Dermis blood vessel endothelial cell (primary cell): Measurements from ENCODE around the gene HES1. TPM values are rescaled to one million over a fixed set of nuclear protein-coding genes. Genes with fewer than 3 reads are reported as not detected.
A peak's percentile ranks its signal among the peaks of the same experiment; 100 is the strongest.
"Not testable (repeated sequence)": the region's sequence is repeated elsewhere in the genome, so short reads cannot be mapped to it uniquely, and the experiment has no call there.

Source experiments
- DNase-seq: peaks from one replicate; pipeline ENCODE4 v3.0.0; 2010
- total RNA-seq: library from RNA; depleted of rRNA; stranded (reverse); fragments of >200 nt; gene quantifications from 2 replicates; pipeline ENCODE4 v1.2.3, GENCODE V29; 2014

Gene HES1
- total RNA-seq, 1 donor from 2014 or later = 91.0 TPM

DNA sequence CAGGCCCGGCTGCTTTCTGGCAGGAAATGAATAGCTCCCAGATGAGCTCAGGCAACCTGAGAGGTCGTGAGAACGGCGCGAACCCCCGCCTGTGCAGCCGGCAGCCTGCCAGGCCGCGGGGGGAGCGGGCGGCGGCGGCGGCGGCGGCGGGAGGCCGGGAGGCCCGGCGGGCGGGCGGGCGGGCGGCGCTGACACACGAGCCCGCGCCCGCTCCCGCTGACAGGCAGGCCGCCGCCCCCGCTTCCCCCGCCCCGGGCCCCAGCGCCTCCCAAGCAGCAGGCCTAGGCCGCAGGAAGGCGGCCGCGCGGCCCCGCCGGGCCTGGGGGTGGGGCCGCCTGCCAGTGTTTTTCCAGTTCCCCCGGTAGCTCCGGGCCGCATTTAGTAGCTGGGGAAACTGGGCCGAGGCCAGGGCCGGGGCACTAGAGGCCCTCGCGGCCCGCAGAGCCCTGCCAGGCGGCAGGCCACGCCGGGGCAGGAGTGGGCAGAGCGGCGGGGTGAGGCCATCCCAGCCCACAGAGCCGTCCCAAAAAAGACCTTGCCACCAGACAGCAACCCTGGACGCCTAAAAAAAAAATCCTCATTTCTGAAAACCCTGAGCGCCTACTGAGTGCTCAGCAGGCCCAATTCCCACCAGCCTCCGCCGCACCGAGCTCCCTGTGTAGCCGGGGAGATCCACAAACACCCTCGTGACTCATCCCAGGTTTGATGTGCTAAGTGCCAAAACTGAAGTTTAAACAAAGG, 5.6 kb downstream of the HES1 start:
- peak; percentile 96 for DNase-seq

DNA sequence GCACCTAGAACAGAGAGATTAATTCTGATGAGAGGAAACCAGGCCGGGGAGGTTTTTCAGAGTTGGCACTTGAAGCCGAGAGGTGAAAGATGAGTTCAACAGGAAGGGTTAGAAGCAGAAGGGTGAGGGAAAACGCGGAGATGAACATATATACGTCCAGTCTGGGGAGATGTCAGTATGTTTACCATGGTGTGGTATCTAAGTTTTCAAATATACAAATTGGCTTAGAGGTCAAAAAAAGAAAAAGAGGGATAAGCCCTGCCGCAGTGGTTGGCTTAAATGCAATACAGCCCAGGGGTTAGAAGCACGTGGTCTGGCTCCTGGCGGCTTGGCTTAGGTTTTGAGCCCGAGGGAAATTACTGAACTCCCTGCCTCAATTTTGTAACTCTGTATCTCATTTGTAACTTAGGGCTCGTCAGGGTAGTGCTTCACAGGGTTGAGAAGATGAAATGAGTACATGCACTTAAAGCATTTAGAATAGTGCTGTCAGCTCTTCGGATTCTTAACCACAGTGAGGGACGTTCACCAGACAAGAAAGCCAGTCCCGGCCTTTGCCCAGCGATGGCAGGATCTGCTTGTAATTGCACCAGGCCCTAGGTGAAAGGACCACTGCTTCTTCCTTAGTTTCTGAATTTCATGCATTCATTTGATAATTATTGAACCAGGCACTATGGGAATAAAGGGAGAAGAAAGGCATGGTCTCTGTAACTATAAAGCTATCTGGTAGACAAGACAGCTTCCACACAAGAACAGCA, 6.4 kb downstream of the HES1 start:
- no peak for DNase-seq

DNA sequence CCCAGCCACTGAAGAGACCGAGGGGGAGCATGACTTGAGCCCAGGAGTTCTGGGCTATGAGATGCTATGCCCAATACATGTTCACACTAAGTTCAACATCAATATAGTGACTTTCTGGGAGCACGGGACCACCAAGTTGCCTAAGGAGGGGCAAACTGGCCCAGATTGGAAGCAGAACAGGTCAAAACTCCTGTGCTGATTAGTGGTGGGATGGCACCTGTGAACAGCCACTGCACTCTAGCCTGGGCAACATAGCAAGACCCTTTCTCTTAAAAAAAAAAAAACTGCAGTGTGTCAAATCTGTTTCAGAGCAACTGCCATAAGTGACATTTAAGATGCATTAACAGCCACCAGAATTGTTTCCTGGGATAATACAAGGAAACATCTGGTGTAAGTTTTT, 9.8 kb downstream of the HES1 start:
- no peak for DNase-seq

DNA sequence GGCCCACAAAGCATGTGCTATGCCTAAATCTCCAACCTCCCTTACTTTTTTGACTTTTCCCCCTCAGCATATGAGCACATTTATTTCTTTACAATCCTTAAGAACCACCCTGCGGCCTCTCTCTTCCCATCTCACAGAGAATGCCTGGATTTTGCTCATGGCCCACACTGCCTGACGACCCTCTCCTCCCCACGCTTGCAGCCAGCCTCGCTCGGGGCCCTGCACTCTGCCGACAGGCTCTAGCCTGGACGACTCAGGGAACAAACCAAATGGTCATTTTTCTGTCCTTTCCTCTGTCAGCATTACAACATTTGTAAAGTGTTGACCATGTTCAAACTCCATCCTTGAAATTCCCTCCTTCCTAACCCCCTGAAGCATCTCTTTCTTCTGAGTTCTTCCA, 11.7 kb downstream of the HES1 start:
- no peak for DNase-seq

DNA sequence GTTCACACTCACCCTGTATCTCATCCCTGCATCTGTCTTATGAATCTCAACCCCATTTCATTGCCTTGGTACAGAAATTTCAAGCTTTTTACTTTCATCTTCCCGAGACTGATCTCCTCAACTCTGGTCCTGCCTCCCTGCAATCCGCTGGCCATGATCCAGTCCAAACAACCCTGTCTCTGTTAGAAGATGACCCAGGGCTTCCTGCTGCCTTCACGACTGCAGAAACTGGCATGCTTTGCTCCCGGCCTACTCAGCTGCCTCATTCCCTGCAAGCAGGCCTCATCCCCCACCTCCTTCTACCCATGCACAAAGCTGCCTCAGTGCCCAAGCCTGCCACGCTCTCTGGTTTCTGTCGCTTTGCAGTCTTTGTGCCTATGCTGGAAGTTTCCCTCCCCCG, 12.4 kb downstream of the HES1 start:
- peak; percentile 73 for DNase-seq

DNA sequence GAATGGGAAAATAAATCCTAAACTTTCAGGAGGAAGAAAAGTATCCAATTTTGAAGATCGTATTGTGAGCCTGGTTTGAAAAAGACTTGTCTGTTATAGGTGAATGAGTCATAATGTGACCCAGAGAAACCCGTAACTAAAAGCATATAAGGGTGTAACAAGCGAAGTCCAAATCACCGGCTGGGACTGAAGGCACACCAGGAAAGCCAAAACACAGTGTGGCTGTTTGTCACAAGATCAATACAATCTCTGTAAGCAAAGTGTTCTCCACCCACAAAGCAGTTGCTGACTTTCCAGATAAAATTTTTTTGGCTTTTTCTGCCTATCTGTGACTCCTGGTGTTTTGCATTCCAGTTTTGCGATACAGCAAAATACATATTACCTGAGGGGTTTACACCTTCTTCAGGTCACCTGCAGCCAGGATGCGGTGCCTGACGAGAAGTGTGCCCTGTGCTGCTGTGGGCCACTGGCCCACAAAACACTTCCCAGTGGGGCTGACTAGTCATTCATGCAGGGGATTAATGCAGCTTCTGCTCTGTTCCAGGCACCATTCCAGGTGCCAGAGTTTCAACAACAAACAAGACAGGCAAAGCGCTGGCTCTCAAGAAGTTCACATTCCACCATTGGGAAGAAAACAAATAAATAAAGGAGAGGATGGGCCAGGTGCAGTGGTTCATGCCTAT, 14.4 kb downstream of the HES1 start:
- no peak for DNase-seq

DNA sequence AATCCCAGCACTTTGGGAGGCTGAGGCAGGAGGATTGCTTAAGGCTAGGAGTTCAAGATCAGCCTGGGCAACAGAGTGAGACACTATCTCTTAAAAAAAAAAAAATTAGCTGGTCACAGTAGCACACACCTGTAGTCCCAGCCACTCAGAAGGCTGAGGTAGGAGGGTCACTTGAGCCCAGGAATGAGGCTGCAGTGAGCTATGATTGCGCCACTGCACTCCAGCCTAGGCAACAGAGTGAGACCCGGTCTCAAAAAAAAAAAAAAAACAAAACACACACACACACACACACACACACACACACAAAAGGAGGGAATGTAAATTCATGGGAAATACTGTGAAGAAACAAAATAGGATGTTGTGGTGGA, 15.0 kb downstream of the HES1 start:
- not testable (repeated sequence) for DNase-seq

DNA sequence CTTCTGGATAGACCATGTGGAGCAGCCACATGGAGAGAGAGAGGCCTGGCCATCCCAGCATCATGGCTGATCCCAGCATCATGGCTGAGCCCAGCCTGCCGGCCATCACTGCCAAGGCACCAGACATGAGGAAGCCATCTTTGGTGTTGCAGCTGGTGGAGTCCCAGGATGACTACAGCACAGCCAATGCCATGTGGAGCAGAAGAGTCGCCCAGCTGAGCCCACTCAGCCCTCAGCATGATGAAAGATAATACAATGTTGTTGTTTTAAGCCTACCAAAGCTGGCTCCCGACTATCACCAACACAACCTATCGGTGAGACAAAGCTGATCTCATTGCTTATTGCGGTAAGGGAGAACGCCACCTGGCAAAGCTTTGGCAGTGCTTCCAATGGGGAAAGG, 18.4 kb downstream of the HES1 start:
- DNase-seq = no peak

DNA sequence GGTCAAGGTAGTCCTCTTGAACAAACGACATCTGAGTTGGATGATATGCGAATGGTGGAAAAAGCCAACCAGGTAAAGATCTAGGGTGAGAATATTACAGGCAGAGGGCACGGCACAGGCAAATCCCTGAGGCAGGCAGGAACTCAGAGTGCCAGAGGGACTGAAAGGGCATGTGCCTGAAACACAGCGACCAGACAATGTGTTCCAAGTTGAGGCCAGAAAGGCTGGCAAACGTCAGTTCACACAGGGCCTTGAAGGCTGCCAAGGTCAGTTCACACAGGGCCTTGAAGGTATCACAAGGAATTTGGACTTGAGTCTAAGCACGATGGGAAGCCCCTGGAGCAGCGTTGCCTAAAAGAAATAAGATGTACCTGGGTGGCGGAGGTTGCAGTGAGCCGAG, 20.1 kb downstream of the HES1 start:
- no peak for DNase-seq

DNA sequence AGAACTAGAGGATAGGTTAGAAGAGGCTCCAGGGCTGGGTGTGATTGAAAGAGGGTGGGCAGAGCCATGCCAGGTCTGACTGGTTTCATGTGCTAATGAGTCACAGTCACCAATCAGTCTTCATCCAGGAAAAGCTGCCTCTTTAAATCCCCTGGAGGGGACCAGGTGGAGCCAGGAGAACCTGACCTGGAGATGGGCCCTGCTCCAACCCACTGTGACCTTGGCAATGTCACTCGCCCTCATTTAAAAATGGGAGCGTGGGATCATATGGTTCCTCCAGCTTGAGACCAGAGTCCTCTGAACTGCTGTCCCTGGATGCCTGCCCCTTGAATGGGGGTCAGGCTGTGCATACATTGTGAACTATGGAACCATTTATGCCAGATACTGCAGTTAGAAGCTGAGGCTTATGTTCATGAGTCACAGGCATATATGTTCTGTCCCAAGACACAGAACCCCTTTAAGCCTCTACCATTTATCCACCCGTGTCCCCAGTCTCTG, 23.0 kb downstream of the HES1 start:
- DNase-seq = no peak

DNA sequence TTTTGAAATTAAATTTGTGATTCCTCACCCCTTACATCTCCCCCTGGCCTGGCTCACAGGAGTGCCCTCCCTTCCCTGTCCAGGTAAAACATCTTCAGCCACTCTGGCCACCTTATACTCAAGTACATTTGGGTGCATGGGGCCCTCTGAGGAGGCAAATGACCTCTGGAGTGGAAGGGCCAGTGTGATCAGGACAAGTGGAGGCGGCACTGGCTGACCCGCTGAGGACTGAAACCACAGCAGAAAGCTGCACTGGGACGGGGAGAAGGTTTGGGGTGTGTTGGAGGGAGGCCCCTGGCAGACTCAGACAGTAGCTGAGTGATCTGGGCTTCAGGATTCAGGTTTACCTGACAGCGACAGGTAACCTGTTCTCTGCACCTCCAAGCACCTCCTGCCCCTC, 24.2 kb downstream of the HES1 start:
- no peak for DNase-seq

DNA sequence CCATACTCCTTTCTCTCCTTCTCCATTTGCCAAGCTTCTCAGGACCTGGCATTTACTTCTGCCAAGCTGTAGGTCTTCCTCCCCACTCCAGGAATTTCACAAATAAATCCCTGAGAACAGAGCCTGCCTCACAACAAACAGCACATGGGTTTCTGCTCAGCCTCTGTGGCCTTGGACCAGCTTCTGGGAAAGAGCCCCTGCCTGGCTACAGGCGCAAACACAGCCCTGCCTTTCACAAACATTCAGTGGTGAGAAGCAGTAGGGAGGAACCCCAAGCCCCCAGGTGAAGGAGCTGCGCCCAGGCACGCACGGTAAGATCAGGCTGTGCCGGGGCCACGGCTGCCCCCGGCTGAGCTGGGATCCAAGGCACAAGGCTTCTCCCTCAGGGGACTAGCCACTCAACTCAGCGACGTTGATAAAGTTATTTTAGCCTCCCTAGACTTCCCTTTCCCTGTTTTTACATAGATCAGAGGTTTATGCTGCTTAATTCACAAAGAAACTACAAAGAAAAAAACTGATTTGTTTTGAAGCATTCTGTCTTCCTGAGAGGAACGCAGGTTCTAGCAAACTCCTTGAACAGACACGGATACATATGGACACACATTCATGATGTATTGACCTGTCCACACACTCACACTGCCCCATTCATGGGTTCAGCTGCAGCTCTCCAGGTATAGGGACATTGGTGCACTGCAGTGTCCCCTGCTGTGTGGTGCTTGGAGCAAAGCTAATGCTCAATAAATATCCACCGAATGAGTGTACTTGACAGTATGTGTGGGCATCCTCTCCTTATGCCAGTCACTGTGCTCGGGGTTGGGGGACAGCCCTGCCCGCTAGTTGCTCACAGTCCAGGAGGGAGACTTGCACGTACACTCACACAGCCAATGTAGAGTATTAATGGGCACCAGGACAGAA, 25.4 kb downstream of the HES1 start:
- no peak for DNase-seq

DNA sequence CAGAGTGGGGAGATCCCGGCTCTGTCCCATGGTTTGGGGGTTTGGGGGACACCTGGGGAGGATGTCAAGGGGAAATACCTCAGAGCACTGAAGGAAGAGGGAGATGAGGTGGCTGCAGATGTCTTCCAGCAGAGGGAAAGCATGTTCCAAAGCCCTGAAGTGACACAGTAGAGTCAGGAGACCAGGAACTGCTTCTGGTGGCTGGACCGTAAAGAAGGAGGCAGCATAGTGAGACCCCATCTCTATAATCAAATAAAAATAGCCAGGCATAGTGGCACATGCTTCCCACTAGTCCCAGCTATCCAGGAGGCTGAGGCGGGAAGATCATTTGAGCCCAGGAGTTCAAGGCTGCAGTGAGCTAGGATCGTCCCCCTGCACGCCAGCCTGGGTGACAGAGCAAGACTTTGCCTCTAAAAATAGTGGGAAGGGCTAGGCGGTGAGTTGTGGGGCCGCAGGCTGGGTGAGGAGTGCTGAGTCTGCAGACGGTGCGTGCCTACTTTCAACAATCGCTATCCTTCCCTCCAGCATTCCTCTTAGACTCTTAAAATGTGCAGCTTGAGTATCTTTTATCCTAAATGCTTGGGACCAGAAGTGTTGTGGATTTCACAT, 26.2 kb downstream of the HES1 start:
- DNase-seq = no peak

DNA sequence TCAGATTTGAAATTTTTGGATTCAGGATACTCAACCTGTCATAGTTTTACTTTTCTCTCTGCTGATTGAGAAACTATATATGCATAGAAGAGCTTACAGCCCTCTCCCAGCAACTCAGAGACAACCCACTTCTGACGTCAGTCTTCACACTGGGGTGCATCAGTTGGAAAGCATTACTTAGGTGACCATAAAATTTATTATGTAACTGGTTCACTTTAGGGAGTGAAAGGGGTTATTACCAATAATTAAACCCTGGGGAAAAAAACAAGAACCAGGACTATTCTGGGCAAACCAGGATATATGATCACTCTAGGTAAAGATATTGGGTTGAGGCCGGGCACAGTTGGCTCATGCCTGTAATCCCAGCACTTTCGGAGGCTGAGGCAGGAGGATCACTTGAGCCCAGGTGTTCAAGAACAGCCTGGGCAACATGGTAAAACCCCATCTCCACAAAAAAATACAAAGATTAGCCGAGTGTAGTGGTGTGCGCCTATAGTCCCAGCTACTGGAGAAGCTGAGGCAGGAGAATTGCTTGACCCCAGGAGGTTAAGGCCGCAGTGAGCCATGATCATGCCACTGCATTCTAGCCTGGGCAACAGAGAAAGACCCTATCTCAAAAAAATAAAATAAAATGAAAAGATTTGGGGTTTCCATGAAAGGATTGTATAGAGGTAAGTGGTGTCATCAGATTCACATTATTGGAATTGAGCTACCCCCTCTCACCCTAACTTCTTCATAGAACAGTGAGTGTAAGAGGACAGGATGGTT, 27.1 kb downstream of the HES1 start:
- no peak for DNase-seq

DNA sequence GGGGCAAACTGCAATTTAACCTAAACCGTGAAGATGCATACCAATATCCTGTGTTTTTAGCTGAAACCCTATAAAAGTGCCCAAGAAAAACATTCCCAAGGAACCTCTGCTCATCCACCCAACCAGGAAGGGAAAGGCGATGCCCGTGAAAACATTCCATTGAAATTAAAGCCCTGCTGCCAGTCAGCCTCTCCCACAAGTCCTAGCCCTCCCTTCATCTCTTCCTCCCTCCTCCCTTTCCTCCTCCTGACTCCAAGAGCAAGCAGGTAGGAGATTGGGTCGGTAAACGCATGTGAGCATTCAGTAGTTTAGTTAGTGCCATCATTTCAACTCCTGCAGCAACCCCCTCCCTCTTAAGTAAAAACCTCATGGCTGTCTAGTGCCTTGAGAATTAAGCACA, 27.7 kb downstream of the HES1 start:
- no peak for DNase-seq

DNA sequence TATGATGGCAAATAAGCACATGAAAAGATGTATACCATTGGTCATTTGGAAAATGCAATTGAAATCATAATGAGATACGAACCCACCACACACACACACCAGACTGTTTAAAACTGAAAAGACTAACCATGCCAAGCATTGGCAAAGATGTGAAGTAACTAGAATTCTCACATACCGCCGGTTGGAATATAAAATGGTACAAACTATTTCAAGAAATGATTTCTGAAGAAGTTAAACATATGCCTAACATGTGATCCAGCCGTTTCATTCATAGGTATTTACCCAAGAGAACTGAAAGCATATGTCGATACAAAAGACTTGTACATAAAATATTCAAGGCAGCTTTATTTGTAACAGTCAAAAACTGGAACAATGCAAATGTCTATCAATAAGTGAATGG, 28.9 kb downstream of the HES1 start:
- no peak for DNase-seq

DNA sequence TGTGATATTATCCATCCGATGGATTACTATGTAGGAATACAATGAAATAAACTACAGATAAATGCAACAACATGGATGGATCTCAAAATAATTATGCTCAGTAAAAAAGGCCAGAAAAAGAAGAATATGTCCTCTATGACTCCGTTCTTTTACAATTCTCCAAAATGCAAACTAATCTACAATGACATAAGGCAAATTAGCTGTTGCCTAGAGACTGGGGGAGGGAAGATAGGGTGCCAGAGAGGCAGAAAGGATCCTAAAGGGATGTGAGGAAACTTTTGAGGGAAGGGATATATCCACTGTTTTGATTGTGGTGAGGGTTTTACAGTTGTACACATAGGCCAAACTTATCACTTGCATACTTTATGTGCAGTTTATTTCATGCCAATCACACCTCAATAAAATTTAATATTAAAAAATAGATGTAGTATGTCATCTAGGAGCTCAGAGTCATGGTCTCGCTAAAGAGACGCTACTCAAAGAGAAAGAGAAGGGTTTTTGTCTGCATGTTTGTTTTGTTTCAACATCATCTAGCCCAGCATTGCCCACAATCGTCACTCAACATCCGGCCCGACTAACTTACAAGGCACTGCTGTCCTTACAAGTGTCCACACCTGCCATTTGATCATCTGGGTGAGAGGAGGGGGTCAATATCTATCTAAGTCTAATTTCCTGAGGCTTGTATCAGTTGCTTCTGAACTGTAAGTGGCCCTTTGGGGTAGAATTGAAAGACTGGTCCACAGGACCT, 29.5 kb downstream of the HES1 start:
- DNase-seq = no peak

DNA sequence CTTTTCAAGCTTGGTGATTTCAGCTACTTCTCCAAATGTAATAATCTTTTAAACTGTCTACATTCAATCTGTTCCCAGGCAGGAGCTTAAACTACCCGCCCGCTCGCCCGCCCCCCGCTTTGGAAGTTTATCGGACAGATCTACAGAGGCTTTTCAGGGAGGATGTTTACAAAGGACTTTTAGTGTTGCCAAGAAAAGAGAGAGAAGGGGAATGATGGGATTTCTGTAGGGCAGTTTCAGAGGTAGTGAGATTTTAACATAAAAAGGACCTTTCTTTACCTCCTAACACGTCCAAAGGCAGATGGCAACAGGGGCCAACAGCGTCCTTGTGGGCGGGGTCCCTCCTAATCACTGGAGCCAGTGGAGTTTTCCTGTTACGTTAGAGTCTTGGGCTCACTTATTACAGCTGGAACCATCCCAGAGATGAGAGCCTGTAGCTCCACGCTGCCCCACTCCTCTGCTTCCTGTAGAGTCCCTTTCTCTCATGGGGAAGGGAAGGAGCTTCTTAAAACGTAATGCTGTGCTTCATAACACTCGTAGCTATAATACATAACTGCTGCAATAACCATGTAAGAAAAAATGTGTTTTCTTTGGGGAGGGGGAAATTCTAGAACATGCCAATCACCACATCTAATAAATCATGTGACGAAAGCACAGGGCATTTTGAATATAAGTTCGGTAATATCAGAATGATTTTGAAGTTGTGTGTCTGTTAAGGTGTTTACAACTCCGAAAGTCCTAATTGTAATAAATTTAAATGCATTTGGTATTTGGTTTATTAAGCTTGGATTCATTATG, 30.9 kb downstream of the HES1 start:
- DNase-seq = peak; percentile 43

DNA sequence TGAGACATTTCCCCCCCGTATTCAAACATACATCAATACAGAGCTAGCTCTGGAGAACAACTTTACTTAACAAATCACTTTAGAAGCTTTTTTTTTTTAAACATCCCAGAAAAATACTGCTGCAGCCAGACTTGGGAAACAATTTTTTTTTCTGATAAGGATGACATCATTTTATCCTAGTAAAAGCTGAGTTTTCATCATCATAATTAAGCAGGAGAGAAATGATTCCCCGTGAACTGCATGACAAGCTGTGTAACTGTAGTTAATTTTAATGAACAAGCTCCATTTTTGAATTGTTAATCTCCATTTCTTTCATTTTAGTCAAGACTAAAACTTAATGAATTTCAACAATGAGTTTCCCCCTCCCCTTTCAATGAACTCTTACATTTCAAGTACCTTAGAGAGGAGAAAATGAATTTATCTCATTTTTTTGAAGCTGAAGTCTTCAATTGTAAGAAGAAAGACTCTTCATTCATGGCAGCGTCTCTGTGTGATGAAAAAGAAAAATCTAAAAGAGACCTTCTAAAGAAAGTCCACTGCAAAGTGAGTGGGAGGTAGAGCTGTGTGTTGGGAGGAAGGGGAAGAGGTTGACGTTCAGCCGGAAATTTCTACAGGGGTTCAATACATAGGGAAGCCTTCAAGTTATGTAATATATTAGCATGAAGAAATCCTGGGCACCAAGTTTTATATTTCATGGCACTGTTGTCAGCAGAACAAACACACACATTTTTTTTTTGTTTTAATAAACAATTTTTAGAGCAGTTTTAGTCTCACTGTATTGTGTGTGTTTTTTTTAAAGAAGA, 31.7 kb downstream of the HES1 start:
- DNase-seq = no peak
